OCI-LY3 (cell line): ENCODE measurements around the gene SNX25.

ENCODE experiments used
- H2AFZ ChIP-seq: fragments of 200-600, 300-600 bp; shearing (Covaris generic); 2 replicates; pipeline ENCODE4 v1.6.0; 2014; ENCODE audit warnings: antibody characterized with exemption, low read depth, low read length
- H3K27ac ChIP-seq: fragments of 200-600, 300-600 bp; sonication (generic); 2 replicates; pipeline ENCODE4 v1.5.1; 2014; ENCODE audit warnings: mild to moderate bottlenecking, low read length, moderate library complexity, mixed read lengths
- H3K27me3 ChIP-seq: fragments of 200-600, 300-600 bp; sonication (generic); 2 replicates; pipeline ENCODE4 v1.6.1; 2014; ENCODE audit warnings: low read depth, low read length, mixed read lengths
- H3K36me3 ChIP-seq: fragments of 200-600, 300-600 bp; sonication (generic); replicated peaks from 2 replicates; pipeline ENCODE3; 2014; ENCODE audit warnings: low read depth, low read length, mixed read lengths
- H3K4me1 ChIP-seq: fragments of 300-600, 200-600 bp; sonication (generic); 2 replicates; pipeline ENCODE4 v1.6.1; 2014; ENCODE audit warnings: low read length, mixed read lengths
- H3K4me2 ChIP-seq: fragments of 200-600, 300-600 bp; sonication (generic); 2 replicates; pipeline ENCODE4 v1.6.1; 2014; ENCODE audit warnings: low read length, mixed read lengths
- H3K4me3 ChIP-seq: fragments of 300-600, 200-600 bp; sonication (generic); 2 replicates; pipeline ENCODE4 v1.5.1; 2014; ENCODE audit warnings: antibody characterized with exemption, mild to moderate bottlenecking, low read length, moderate library complexity
- H3K79me2 ChIP-seq: fragments of 300-600, 200-600 bp; shearing (Covaris generic); 2 replicates; pipeline ENCODE4 v1.6.1; 2014; ENCODE audit warnings: mild to moderate bottlenecking, low read length, mixed read lengths
- H3K9ac ChIP-seq: fragments of 300-600, 200-600 bp; shearing (Covaris generic); 2 replicates; pipeline ENCODE4 v1.6.0; 2014; ENCODE audit warnings: mild to moderate bottlenecking, low read length, moderate library complexity
- H3K9me3 ChIP-seq: fragments of 200-600, 300-600 bp; shearing (Covaris generic); 2 replicates; pipeline ENCODE4 v1.6.1; 2014; ENCODE audit warnings: low read length, mixed read lengths; ENCODE audit not compliant: insufficient read depth
- H4K20me1 ChIP-seq: fragments of 200-600, 300-600 bp; sonication (generic); 2 replicates; pipeline ENCODE4 v1.6.1; 2016; ENCODE audit warnings: low read length, mixed read lengths; ENCODE audit not compliant: insufficient read depth
- CTCF ChIP-seq: fragments of 200-600, 300-600 bp; sonication (generic); IDR thresholded peaks from 2 replicates; pipeline ENCODE4 v1.5.1; 2014; ENCODE audit warnings: antibody characterized with exemption, low read length, low read depth
- EZH2phosphoT487 ChIP-seq: fragments of 200-600 bp; shearing (Covaris generic); IDR thresholded peaks from 2 replicates; pipeline ENCODE4 v1.6.1; 2018; ENCODE audit warnings: antibody characterized with exemption, mixed run types, low read depth

Gene SNX25

GRCh38 chr4:185243879-185244278, 34.5 kb downstream of the SNX25 start:
- peaks cover 3% of the 10 kb centered on the region for H3K36me3 ChIP-seq
- H3K9ac ChIP-seq, result no peak overlapping the region
- peaks cover under 1% of the 10 kb centered on the region; the same call in 1 of the 2 replicates for H3K4me1 ChIP-seq
- H4K20me1 ChIP-seq, result 0 out of 2 replicates have a peak, but pooled peaks cover 7% of the 10 kb centered on the region
- H3K4me3 ChIP-seq, result no peak overlapping the region
- H2AFZ ChIP-seq, result no peak overlapping the region
- H3K27ac ChIP-seq, result no peak overlapping the region
- no peak for TF ChIP-seq EZH2phosphoT487
- TF ChIP-seq CTCF, result no peak
- no peaks in the 10 kb centered on the region for H3K9me3 ChIP-seq
- no peaks in the 10 kb centered on the region for H3K27me3 ChIP-seq
- H3K4me2 ChIP-seq, result no peak overlapping the region
- peaks cover 4% of the 10 kb centered on the region for H3K79me2 ChIP-seq

GRCh38 chr4:185244763-185245162, 35.4 kb downstream of the SNX25 start:
- Histone ChIP-seq H3K27me3 (no peaks in the 10 kb centered on the region), H3K9ac (no peak overlapping the region), H2AFZ (no peak overlapping the region), H3K4me2 (no peak overlapping the region), H4K20me1 (0 out of 2 replicates have a peak, but pooled peaks cover 7% of the 10 kb centered on the region), H3K79me2 (peaks cover 3% of the 10 kb centered on the region), H3K4me3 (no peak overlapping the region), H3K9me3 (no peaks in the 10 kb centered on the region), H3K36me3 (peaks cover 3% of the 10 kb centered on the region), H3K4me1 (peaks cover 3% of the 10 kb centered on the region; the same call in 1 of the 2 replicates), H3K27ac (no peak overlapping the region)
- TF ChIP-seq CTCF, result no peak
- TF ChIP-seq EZH2phosphoT487, result no peak

GRCh38 chr4:185246453-185246852, 37.1 kb downstream of the SNX25 start:
- Histone ChIP-seq H3K4me1 (peaks cover 7% of the 10 kb centered on the region), H4K20me1 (0 out of 2 replicates have a peak, but pooled peaks cover 7% of the 10 kb centered on the region), H3K9me3 (no peaks in the 10 kb centered on the region), H3K27me3 (no peaks in the 10 kb centered on the region), H3K9ac (no peak overlapping the region), H3K79me2 (peaks cover 3% of the 10 kb centered on the region), H3K4me3 (no peak overlapping the region), H3K27ac (no peak overlapping the region), H2AFZ (no peak overlapping the region), H3K4me2 (no peak overlapping the region), H3K36me3 (peaks cover 3% of the 10 kb centered on the region)
- TF ChIP-seq CTCF (no peak), EZH2phosphoT487 (no peak)

GRCh38 chr4:185247151-185247550, 37.8 kb downstream of the SNX25 start:
- Histone ChIP-seq H2AFZ (no peak overlapping the region), H3K9ac (no peak overlapping the region), H3K4me3 (no peak overlapping the region), H3K79me2 (peaks cover 3% of the 10 kb centered on the region), H3K4me1 (peaks cover 13% of the 10 kb centered on the region), H3K4me2 (no peak overlapping the region), H3K27me3 (no peaks in the 10 kb centered on the region), H3K36me3 (peaks cover 3% of the 10 kb centered on the region), H3K9me3 (no peaks in the 10 kb centered on the region), H4K20me1 (0 out of 2 replicates have a peak, but pooled peaks cover 3% of the 10 kb centered on the region), H3K27ac (no peak overlapping the region)
- TF ChIP-seq EZH2phosphoT487, result no peak
- no peak for TF ChIP-seq CTCF
